GM19467 (cell line): ENCODE results near the gene CADPS.

Source experiments
- ATAC-seq: cut with Tn5 transposase; IDR thresholded peaks from one replicate; pipeline ENCODE4 v1.9.1; 2021; ENCODE audit warnings: mild to moderate bottlenecking, moderate library complexity; ENCODE audit not compliant: unreplicated experiment

The CADPS gene

GRCh38 chr3:62815981-62816380 lies 59.2 kb downstream of the CADPS start:
- ATAC-seq = no peak

DNA sequence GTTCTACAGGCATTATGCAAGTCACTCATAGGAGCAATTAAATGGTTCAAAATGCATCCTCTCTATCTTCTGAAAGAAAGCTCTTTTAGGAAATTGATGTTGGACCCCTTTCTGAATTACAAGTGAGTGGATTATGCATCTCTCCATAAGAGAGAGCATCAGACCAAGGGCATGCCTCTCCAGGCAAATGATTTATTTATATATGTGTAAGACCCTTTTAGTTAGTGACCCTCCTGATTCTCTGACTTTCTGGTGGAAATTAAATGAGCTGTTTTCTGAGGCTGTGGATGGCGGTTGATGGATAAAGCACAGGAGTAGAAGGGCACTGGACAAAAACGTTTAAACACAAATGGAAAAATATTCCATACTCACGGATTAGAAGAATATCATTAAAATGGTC lies 62.6 kb downstream of the CADPS start:
- no peak for ATAC-seq

- no peak for ATAC-seq
Observed at GRCh38 chr3:62811119-62811518, 64.1 kb downstream of the CADPS start.

DNA sequence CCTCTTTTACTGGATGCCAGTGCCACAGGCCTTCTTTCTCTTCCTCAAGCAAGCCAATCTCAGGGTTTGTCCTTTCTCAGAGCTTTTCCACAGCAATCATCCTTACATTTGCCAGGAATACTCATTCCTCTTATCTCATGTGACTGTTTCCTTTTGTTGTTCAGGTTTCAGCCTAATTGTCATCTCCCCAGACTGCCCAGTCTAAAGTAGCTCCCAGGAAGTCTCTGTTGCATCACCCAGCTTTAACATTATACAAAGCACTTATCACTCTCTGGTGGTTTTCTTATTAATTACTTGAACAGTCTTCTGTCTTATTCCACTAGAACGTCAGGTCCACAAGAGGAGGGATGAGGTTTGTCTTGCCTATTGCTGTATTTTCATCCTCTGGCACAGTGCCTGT lies 65.8 kb downstream of the CADPS start:
- no peak for ATAC-seq

DNA sequence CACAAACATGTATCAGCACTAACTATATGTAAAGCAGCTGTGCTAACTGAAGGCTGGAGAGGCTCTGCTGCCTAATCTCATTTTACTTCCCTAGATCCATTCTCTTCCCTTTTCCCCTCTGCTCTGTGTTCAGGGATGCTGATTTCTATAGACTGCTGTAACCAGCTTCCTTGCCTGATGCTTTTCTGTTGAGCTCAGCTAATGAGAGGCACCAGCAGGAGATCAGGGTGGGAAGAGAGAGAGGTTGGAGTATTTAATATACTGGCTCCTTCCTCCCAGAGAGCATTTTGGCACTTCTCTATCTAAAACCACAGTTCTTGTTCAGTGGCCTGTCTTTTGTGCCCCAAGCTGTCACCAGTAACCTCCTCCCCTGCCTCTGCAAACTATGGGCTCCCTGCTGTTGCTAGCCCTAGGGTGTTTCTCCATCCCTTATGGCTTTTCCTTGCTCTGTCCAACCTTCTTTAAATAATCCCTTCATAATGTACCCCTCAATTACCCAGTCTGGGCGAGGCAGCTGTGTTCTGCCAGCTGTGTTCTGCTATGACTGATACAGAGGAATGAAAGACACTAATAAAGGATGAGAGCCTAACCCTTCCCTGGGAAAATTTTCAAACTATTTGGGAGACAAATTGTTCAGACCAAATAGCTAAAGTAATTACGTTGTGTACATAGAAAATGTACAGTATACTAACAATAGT lies 69.5 kb downstream of the CADPS start:
- ATAC-seq = no peak

DNA sequence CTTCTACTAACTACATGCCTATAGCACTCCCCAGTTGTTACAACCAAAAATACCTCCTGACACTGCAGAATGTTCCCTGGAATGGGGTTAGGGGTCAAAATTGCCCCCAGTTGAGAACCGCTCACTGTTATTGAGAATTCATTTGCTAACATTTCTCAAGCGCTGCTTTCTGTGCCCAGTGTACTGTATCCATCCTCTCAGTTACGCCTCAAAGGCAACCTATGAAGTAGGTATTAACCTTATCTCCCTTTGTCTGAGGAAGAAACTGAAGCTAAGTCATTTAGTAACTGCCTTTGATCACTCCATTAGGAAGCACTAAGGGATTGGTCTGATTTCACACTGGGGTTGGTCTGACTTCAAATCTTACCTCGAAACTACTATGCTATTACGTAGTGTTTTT lies 70.1 kb downstream of the CADPS start:
- no peak for ATAC-seq

DNA sequence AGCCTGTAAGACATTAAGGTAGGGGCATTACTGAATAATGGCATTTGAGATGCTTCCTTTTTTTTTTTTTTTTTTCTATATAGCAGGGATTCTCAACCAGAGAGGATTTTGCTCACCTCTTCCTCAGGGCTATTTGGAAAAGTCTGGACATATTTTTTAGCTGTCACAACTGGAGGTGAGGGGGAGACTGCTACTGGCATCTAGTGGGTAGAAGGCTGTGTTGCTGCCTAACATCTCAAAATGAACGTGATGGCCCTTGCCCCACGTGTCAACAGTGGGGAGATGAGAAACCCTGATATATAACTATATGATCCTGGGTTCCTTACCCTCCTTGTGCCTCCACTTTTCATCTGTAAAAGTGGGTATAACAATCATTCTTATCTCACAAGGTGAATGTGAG lies 71.9 kb downstream of the CADPS start:
- no peak for ATAC-seq

DNA sequence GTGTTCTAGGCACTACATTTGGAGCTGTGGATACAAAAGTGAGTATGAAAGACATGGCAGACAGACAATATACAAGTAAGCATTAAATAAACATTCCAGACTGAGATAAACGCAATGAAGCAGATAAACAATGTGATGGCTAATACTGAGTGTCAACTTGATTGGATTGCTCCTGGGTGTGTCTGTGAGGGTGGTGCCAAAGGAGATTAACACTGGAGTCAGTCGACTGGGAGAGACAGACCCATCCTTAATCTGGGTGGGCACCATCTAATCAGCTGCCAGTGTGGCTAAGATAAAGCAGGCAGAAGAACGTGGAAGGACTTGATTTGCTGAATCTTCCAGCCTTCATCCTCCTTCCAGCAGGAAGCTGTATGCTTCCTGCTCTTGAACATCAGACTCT lies 77.2 kb downstream of the CADPS start:
- ATAC-seq = no peak

DNA sequence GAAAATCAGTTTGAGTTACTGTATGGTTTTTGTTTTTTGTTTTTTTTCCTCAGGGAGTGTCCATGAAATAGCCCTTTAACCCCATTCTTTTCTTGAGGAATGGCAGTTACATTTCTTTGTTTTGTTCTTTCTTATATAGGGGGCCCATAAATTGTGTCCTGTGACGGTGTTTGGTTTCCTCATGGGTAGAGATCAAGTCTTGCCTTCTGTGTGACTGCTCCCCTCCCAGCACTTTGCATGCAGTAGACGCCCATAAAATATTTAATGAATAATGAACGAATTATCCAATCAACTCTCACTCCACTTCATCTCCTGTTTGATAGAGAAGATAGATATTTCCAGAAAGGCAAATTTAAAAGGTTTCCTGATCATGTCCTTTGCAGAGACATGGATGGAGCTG lies 78.1 kb downstream of the CADPS start:
- ATAC-seq = no peak

DNA sequence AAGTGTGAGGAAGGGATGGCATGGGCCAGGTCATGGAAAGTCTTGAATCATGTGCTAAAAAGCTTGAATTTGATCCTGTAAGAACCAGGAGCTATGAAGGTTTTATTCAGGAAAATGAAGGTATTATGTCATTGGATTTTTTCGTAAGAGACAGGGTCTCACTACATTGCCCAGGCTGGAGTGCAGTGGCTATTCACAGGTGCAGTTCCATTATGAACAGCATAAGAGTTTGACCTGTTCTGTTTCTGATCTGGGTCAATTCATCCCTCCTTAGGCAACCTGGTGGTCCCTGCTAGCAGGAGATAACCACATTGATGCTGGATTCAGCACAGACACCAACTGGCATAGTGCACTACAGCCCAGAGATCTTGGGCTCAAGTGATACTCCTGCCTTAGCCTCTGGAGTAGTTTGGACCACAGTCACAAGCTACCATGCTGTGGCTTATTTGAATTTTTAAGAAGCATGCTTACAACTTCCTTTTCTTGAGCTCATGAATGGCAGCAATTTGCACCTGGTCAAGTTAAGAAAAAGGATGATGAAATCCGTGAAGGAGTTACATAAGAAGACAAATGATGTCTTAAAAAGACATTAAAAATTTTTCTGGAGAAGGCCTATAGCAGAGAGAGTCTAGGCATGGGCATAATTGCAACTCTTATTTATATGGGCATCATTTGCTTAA lies 79.1 kb downstream of the CADPS start:
- no peak for ATAC-seq

- ATAC-seq = no peak
Observed at GRCh38 chr3:62793946-62794345, 81.3 kb downstream of the CADPS start.

GRCh38 chr3:62785384-62785783 lies 89.8 kb downstream of the CADPS start:
- no peak for ATAC-seq

DNA sequence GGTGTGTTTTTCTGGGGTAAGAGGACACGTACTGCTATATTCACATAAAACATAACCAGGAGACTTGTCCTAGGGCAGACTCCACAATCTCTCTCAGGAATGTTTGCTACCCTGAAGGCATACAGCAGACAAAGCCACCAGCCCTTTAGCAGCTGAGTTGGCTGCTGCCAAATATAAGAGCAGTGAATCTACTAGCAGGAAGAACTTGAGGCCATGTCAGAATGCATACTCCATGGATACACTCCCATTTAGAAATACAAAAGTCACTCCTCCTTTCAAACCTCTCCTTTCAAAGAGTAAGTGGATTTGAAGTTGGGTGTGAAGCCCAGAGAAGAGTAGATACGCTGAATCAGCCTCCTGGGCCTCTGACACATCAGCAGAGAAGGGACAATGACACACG lies 94.1 kb downstream of the CADPS start:
- ATAC-seq = no peak

GRCh38 chr3:62777674-62778073 lies 97.5 kb downstream of the CADPS start:
- ATAC-seq = no peak

GRCh38 chr3:62777130-62777529 lies 98.1 kb downstream of the CADPS start:
- ATAC-seq = no peak

- no peak for ATAC-seq
Observed at GRCh38 chr3:62774221-62774620, 101.0 kb downstream of the CADPS start.

- ATAC-seq = no peak
Observed at GRCh38 chr3:62771331-62772072, 103.7 kb downstream of the CADPS start.

DNA sequence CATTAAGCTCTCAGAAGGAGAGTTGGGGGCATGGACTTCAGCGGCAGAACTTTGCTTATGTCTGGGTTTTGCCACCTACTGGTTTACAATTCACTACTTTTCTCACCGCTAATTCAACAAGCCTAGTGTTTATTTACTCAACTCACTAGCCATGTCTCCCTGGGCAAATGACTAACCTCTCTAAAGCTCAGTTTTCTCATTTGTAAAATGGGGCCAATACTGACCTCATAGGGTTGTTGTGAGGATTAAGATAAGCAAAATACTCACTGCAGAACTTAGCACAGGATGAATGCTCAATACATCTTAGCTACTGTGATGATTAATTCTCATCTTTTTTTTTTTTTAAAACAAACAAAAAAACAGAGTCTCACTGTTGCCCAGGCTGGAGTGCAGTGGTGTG lies 106.3 kb downstream of the CADPS start:
- ATAC-seq = no peak

- no peak for ATAC-seq
Observed at GRCh38 chr3:62761711-62762110, 113.5 kb downstream of the CADPS start.

DNA sequence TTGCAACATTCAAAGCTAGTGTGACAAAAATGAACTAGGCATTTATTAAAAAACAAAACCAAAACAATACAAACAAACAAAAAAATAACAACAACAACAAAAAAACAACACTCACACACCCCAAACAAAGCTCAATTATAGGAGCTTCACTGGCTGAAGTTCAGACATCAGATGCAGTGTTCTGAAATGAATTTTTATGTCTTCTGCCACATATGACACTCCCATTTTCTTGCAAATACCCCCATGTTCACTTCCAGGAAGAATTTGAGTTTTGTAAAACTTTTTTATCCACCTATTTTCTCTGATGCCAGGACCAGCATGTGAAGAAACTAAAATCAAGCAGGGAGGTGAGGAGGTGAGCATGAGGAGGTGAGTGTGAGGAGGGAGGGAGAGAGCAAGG lies 113.9 kb downstream of the CADPS start:
- no peak for ATAC-seq

DNA sequence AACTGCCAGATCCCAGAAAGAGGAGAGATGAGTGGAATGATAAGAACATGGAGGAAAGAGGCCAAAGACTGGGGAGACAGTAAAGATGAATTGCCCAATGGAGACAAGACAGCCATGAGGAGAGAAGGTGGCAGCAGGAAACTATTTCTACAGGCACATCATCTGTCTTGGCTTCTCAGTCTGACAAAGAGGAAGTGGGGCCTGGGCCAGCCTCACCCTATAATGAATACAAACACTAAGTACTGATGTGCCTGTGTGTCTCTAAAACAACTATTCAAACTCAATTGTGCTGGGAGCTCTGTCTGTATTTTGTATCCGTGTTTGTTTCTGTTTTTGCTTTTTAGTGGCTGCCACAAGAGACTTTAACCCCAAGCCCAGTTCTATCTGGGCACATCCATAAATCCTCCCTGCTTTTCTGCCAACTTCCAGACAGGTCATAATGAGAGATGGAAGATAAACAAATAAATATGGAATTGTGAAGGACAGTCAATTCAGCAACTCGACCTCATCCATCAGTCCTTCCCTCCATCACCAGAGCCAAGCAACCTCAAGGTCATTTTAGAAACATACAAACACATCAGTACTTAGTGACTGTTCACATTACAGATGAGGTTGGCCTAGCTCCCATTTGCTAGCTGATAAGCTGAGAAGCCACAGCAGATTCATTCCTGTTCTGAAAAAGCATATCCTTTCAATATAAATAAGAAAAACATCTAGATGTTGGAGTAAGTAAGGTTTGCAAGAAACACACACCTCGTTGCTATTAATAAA lies 116.7 kb downstream of the CADPS start:
- no peak for ATAC-seq
